Measurements from ENCODE around the gene SMIM20.

Gene SMIM20

GRCh38 chr4:25962393-25962792 is 48.4 kb downstream of the SMIM20 start:
- DNase-seq = no peak

GRCh38 chr4:25965629-25966028 is 51.6 kb downstream of the SMIM20 start:
- DNase-seq = no peak

GRCh38 chr4:25966171-25966570 is 52.2 kb downstream of the SMIM20 start:
- no peak for DNase-seq

DNA sequence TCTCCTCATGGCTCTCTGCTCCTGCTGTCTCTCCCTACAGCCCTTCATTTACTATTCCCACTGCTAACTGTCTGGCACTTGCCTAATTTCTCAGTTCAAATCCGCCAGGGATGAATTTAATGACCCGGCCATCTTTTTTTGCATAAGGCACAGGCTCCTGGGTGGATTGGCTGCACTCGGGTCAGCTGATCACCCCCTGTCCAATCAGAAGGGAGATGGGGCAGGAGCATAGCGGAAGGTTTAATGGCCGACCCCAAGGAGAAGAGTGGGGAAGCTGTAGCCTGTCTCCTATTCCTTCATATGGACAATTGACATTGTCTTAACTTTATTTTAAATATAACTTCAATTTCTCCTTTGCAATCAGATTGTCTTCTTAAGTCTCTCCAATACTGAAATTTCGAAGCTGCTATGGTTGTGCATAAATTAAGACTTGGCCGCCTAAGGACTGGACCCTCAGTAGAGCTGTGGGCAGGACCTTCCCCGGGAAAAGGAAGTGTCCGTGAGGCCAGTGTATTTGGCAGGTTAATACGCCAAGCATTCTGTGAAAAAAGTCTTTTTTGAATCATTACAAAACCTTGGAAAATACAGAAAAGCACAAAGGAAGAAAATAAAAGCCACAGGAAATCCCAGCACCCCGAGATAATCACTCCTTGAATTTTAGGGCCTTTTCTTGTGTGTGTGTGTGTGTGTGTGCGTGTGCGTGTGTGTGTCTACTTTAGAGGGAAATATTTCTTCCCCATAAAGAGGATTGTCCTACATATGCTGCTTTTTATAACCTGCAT is 55.5 kb downstream of the SMIM20 start:
- DNase-seq = no peak

DNA sequence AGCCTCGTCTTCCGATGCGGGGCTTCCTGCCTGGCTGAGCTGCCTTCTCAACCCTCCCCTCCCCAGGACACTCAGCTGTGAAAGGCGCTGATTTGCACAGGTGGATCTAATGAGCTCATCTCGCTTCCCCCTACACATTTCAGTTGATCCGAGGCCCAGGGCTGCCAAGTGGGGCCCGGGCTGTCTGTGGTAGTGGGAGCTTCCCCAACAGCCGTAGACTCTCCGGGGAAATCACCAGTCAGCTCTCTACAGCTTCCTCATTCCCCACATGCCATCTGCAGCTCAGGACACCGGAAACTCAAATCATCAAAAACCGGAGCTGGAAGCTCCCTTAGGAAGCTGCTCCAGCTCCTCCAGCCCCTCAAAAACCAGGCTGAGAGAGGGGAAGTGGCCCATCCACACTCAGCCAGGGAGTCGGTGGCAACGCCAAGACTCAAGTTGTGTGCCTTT is 56.2 kb downstream of the SMIM20 start:
- DNase-seq = peak; percentile 48

GRCh38 chr4:25970691-25971432 is 56.8 kb downstream of the SMIM20 start:
- peak; percentile 41 for DNase-seq

GRCh38 chr4:25972366-25972765 is 58.3 kb downstream of the SMIM20 start:
- no peak for DNase-seq

DNA sequence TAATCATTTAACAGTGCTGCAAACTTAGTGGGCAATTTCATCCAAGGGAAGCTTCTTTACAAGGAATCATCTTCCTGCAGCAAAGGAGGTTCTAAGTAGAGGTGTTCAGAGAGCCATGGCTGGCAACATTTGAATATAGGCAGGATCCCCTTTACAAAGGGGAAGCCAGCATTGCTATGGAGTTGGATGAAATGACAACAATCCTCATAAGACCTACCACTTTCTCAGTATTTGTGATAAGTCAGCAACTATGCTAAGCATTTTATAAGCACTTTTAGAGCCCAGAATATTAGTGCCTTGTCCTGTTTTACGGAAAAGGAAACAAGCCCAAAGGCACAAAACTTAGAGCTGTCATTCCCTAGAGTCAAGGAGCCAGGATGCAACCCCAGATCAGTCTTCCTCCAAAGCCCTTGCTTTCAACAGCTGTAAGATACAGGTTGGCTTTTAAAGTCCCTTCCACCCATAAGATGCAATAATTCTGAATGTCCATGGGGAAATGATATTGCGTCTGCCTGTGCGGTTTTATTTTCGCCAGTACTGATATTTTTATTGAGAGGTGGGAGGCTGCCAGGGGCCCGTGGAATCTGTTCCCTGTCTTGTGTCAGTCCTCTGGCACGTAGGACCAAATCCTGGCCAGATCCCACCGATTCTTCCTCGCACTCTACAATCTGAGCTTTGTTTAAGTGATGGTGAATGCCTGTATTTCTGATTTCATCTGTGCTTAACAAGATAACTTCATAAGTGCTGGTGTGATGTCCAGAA is 59.1 kb downstream of the SMIM20 start:
- no peak for DNase-seq

DNA sequence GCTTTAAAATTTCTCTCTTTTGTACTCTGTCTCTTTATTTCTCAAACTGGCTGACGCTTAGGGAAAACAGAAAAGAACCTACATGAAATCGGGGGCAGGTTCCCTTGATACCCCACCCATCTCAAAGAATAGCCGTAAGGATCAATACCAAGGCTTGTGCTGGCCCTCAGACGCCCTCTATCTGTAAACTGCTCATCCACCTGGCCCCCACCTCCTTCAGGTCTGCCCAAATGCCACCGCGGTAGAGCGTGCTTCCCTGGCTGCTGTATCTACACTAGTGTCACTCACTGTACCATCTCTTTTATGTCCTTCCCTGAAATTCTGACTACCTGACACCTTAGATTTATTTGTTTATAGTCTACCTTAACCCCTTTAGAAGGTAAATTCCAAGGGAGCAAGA is 62.8 kb downstream of the SMIM20 start:
- DNase-seq = no peak

DNA sequence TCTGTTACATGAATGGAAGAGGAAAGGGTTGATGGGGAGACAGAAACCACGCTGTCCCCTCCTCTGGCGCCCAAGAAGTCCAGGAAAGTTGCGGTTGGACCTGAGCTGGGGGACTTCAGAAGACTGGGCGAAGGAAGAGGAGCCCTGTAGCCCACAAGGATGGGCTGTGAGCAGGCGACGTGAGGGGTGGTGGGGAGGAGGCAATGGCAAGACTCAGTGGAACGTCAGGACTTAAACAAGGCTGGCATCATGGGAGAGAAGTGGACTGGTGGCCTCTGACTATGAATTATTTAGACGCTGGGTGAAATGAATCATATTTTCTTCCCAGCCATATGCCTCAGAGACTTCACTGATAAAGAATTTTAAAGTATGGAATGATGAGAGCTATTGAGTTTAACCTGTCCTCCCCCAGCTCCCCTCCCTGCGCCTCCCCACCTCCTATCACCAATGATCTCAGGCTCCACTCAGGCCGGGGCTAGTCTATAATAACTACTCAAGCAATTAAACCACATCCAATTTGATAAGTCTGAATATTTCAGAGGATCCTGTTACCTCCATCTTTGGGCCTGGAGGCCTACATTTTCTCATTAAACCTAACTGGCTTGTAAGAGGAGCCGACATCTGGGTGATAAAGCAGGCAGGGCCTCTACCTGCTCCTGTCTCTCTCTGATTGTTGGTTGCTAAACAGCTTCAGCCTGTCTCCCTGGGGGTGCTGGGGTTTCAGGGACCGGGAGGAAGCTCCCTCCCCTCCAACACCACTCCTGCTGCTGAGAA is 63.6 kb downstream of the SMIM20 start:
- peak; percentile 31 for DNase-seq

GRCh38 chr4:25978327-25978726 is 64.3 kb downstream of the SMIM20 start:
- DNase-seq = no peak
